H1 (cell line): ENCODE measurements around the gene NSUN6.

Experiments
- CTCF ChIP-seq, 3 experiments: IDR thresholded peaks; 1 replicate in 2 of 3; 2 replicates in 1 of 3; pipeline versions ENCODE4 v1.5.1 to v1.6.1; 2011; ENCODE audit warnings: low read length in 3 of 3, mild to moderate bottlenecking in 3 of 3, inconsistent platforms in 2 of 3, low read depth in 1 of 3, moderate library complexity in 1 of 3; ENCODE audit not compliant: insufficient read depth in 1 of 3; ENCODE audit errors: control extremely low read depth in 1 of 3
- ZNF274 ChIP-seq: IDR thresholded peaks from 2 replicates; pipeline ENCODE4 v1.7.0; 2012; ENCODE audit warnings: low read length, borderline replicate concordance; ENCODE audit errors: extremely low read depth

GRCh38 chr10:18514537-18514936 is 136.8 kb downstream of the NSUN6 start:
- no peak for TF ChIP-seq CTCF (IDR thresholded peaks at IDR 0.05; ENCODE audit: control extremely low read depth in 1 of 3, insufficient read depth in 1 of 3, low read depth in 1 of 3, low read length in 3 of 3)
- no peak for TF ChIP-seq ZNF274
